Measurements from ENCODE around the gene SRP14. TPM values are rescaled to one million over a fixed set of nuclear protein-coding genes. Genes with fewer than 3 reads are reported as not detected.
"Not testable (repeated sequence)": the region's sequence is repeated elsewhere in the genome, so short reads cannot be mapped to it uniquely, and the experiment has no call there.

SRP14 gene
- total RNA-seq, 1 experiment from 2014 or later: 223 TPM

DNA sequence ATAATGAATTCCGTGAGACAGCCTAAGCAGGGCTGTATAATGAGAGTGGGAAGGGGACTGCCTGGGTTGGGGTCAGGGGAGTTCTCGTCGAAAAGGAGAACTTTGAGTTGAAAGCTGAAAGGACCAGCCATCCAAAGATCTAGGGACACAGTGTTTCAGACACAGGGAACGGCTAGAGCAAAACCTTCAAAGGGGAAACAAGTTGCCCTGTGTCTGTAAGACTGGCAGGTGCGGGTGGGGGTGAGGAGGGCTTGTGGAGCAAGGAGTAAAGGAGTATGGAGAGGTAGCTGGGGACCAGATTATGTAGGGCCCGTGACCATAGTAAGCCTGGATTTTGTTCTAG lies 1.3 kb upstream of the SRP14 start:
- no TSS peak for BruUV-seq (replicated peaks)
- CTCF ChIA-PET: interaction anchor here (0.5 to 1.1 kb wide), 2 partner anchors 66 to 118 kb away, joined by 3 read pairs; no protein-coding TSS in a partner anchor

DNA sequence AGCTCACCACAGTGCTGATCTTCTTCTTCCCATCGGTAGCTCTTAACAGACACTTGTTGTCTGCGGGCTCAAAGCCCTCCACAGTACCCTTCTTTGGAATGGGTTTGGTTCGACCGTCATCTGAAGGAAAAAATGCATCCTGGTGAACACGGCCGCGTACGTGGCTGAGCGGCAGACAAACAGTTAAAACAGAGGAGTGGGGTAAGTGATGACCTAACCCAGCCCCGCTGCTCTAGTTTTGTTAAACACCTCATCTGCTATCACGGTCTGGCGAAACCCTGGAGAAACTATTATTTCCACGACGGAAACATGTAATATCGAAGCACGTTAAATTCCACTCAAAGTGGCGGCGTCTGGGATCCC lies 725 bp downstream of the SRP14 start:
- peak overlapping the region; percentile 98 for H3K4me3 Mint-ChIP-seq (ENCODE audit: unreplicated experiment)
- no TSS peak for BruUV-seq (replicated peaks)
- peaks cover 60% of the 10 kb centered on the region for H3K36me3 Mint-ChIP-seq (ENCODE audit: insufficient read depth, unreplicated experiment)
- Histone ChIP-seq H3K4me3 (ENCODE audit: low read depth, low read length) (peak overlapping the region; percentile 78), H3K9me3 (no peaks in the 10 kb centered on the region), H3K27me3 (replicated peaks; ENCODE audit: control insufficient read depth, insufficient read depth, low read length) (no peaks in the 10 kb centered on the region), H3K36me3 (ENCODE audit: control insufficient read depth, insufficient read depth, low read length) (no peaks in the 10 kb centered on the region), H3K4me1 (0 out of 2 replicates have a peak, but pooled peaks cover 4% of the 10 kb centered on the region)
- H3K4me1 Mint-ChIP-seq (ENCODE audit: low read depth, unreplicated experiment): peaks cover 8% of the 10 kb centered on the region
- TF ChIP-seq, protein P1, sequence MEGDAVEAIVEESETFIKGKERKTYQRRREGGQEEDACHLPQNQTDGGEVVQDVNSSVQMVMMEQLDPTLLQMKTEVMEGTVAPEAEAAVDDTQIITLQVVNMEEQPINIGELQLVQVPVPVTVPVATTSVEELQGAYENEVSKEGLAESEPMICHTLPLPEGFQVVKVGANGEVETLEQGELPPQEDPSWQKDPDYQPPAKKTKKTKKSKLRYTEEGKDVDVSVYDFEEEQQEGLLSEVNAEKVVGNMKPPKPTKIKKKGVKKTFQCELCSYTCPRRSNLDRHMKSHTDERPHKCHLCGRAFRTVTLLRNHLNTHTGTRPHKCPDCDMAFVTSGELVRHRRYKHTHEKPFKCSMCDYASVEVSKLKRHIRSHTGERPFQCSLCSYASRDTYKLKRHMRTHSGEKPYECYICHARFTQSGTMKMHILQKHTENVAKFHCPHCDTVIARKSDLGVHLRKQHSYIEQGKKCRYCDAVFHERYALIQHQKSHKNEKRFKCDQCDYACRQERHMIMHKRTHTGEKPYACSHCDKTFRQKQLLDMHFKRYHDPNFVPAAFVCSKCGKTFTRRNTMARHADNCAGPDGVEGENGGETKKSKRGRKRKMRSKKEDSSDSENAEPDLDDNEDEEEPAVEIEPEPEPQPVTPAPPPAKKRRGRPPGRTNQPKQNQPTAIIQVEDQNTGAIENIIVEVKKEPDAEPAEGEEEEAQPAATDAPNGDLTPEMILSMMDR (IDR thresholded peaks at IDR 0.05; ENCODE audit: insufficient read depth in 1 of 2, low read depth in 1 of 2, low read length in 1 of 2, severe bottlenecking in 1 of 2, unreplicated experiment in 1 of 2): no peak
- POLR2A ChIA-PET: interaction anchor here (0.5 to 1.1 kb wide), 2 partner anchors 9 to 531 kb away, joined by 3 read pairs; no protein-coding TSS in a partner anchor
- CTCF ChIA-PET: interaction anchor here (0.6 to 1.7 kb wide), 3 partner anchors 150 to 237 kb away, joined by 3 to 4 read pairs (median 4); partner anchors contain the start of gene PAK6
- no peak for DNase-seq
- peak overlapping the region; percentile 97 for H3K27ac Mint-ChIP-seq (ENCODE audit: unreplicated experiment)
- H3K9me3 Mint-ChIP-seq (ENCODE audit: unreplicated experiment): no peaks in the 10 kb centered on the region
- intact Hi-C loops (cut with micrococcal nuclease; ENCODE audit: unreplicated experiment): no loop called here
- H3K27me3 Mint-ChIP-seq (ENCODE audit: insufficient read depth, unreplicated experiment): no peaks in the 10 kb centered on the region

More for the DNA sequence above, 1.3 kb upstream of the SRP14 start:
- peak overlapping the region; percentile 98 for H3K4me3 Mint-ChIP-seq (ENCODE audit: unreplicated experiment)
- peaks cover 13% of the 10 kb centered on the region for H3K4me1 Mint-ChIP-seq (ENCODE audit: low read depth, unreplicated experiment)
- no peaks in the 10 kb centered on the region for H3K36me3 ChIP-seq (ENCODE audit: control insufficient read depth, insufficient read depth, low read length)
- H3K36me3 Mint-ChIP-seq (ENCODE audit: insufficient read depth, unreplicated experiment): peaks cover 47% of the 10 kb centered on the region
- no peaks in the 10 kb centered on the region for H3K9me3 Mint-ChIP-seq (ENCODE audit: unreplicated experiment)
- H3K4me1 ChIP-seq: peaks cover 10% of the 10 kb centered on the region; the same call in 1 of the 2 replicates
- H3K27me3 Mint-ChIP-seq (ENCODE audit: insufficient read depth, unreplicated experiment): no peaks in the 10 kb centered on the region
- TF ChIP-seq, protein P1 (IDR thresholded peaks at IDR 0.05; ENCODE audit: insufficient read depth in 1 of 2, low read depth in 1 of 2, low read length in 1 of 2, severe bottlenecking in 1 of 2, unreplicated experiment in 1 of 2): no peak
- H3K9me3 ChIP-seq: no peaks in the 10 kb centered on the region
- no peak overlapping the region for H3K27ac Mint-ChIP-seq (ENCODE audit: unreplicated experiment)
- no peaks in the 10 kb centered on the region for H3K27me3 ChIP-seq (replicated peaks; ENCODE audit: control insufficient read depth, insufficient read depth, low read length)
- intact Hi-C loops (cut with micrococcal nuclease; ENCODE audit: unreplicated experiment): no loop called here
- POLR2A ChIA-PET: interaction anchor here (0.7 kb wide), 1 partner anchor 400 kb away, joined by 3 read pairs; no protein-coding TSS in a partner anchor
- H3K4me3 ChIP-seq (ENCODE audit: low read depth, low read length): no peak overlapping the region
- DNase-seq: no peak

DNA sequence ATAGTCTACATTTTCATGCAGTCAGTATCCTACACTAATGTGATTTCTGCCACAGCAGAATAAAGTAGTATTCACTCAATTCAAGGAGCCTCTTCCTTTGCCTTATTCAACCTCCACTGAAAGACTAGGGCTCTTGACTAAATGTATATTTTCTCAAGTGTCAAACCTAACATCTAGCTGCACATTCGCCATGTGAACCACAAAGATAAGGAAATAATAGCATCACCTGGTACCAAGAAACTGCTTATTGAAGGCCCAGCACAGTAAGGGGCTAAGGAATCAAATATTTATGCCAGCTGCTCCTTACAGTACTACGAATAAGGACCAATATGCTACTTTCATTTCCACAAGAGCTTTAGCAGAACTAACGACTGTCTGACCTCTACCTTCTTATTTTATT lies 1.3 kb downstream of the SRP14 start:
- Histone ChIP-seq H3K36me3 (ENCODE audit: control insufficient read depth, insufficient read depth, low read length) (no peaks in the 10 kb centered on the region), H3K4me3 (ENCODE audit: low read depth, low read length) (peak overlapping the region; percentile 78), H3K9me3 (no peaks in the 10 kb centered on the region), H3K27me3 (replicated peaks; ENCODE audit: control insufficient read depth, insufficient read depth, low read length) (no peaks in the 10 kb centered on the region), H3K4me1 (0 out of 2 replicates have a peak, but pooled peaks cover 4% of the 10 kb centered on the region)
- H3K27me3 Mint-ChIP-seq (ENCODE audit: insufficient read depth, unreplicated experiment): no peaks in the 10 kb centered on the region
- POLR2A ChIA-PET: interaction anchor here (0.6 to 1.1 kb wide), 2 partner anchors 10 to 17 kb away, joined by 3 to 4 read pairs; no protein-coding TSS in a partner anchor
- H3K36me3 Mint-ChIP-seq (ENCODE audit: insufficient read depth, unreplicated experiment): peaks cover 65% of the 10 kb centered on the region
- TF ChIP-seq, protein P1 (IDR thresholded peaks at IDR 0.05; ENCODE audit: insufficient read depth in 1 of 2, low read depth in 1 of 2, low read length in 1 of 2, severe bottlenecking in 1 of 2, unreplicated experiment in 1 of 2): no peak
- DNase-seq: no peak
- intact Hi-C loops (cut with micrococcal nuclease; ENCODE audit: unreplicated experiment): no loop called here
- peak overlapping the region; percentile 97 for H3K27ac Mint-ChIP-seq (ENCODE audit: unreplicated experiment)
- peak overlapping the region; percentile 98 for H3K4me3 Mint-ChIP-seq (ENCODE audit: unreplicated experiment)
- peaks cover 8% of the 10 kb centered on the region for H3K4me1 Mint-ChIP-seq (ENCODE audit: low read depth, unreplicated experiment)
- CTCF ChIA-PET: interaction anchor here (1.1 to 1.7 kb wide), 2 partner anchors 150 to 237 kb away, joined by 3 to 4 read pairs; no protein-coding TSS in a partner anchor
- BruUV-seq (replicated peaks): no TSS peak
- H3K9me3 Mint-ChIP-seq (ENCODE audit: unreplicated experiment): no peaks in the 10 kb centered on the region

DNA sequence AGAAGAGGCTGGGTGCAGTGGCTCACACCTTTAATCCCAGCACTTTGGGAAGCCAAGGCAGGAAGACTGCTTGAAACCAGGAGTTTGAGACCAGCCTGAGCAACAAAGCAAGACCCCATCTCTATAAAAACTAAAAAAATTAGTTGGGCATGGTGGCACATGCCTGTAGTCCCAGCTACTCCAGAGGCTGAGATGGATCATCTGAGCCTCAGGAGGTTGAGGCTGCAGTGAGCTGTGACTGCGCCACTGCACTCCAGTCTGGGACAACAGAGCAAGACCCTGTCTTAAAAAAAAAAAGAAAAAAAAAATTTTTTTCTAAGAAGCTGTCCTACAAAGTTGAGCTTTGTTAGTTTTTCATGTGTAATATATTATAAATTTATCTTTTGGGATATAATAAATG lies 3.8 kb downstream of the SRP14 start:
- H3K4me1 Mint-ChIP-seq (ENCODE audit: low read depth, unreplicated experiment); H3K27me3 ChIP-seq (replicated peaks; ENCODE audit: control insufficient read depth, insufficient read depth, low read length); BruUV-seq (replicated peaks); CTCF ChIA-PET; H3K27ac Mint-ChIP-seq (ENCODE audit: unreplicated experiment); H3K4me1 ChIP-seq; H3K27me3 Mint-ChIP-seq (ENCODE audit: insufficient read depth, unreplicated experiment); POLR2A ChIA-PET; DNase-seq; H3K9me3 ChIP-seq; H3K36me3 ChIP-seq (ENCODE audit: control insufficient read depth, insufficient read depth, low read length); H3K4me3 Mint-ChIP-seq (ENCODE audit: unreplicated experiment); H3K4me3 ChIP-seq (ENCODE audit: low read depth, low read length); H3K9me3 Mint-ChIP-seq (ENCODE audit: unreplicated experiment); intact Hi-C loops (cut with micrococcal nuclease; ENCODE audit: unreplicated experiment): not testable (repeated sequence)
- peaks cover 91% of the 10 kb centered on the region for H3K36me3 Mint-ChIP-seq (ENCODE audit: insufficient read depth, unreplicated experiment)

All from Caco-2 (cell line).